Activated CD8-positive, alpha-beta T cell treated with anti-CD3 and anti-CD28 coated beads for 36 hours (primary cell): ENCODE measurements around the gene PPP1R16B. TPM values are rescaled to one million over a fixed set of nuclear protein-coding genes. Genes with fewer than 3 reads are reported as not detected.
A peak's percentile ranks its signal among the peaks of the same experiment; 100 is the strongest.
"Not testable (repeated sequence)": the region's sequence is repeated elsewhere in the genome, so short reads cannot be mapped to it uniquely, and the experiment has no call there.

Experiments
- ATAC-seq: fragments of 200-7000 bp; cut with Tn5 transposase; one replicate; pipeline ENCODE4 v1.10.0; 2021; ENCODE audit warnings: mild to moderate bottlenecking, moderate library complexity
- CTCF ChIA-PET: fragments of 350-600 bp; sonication (Branson Sonifier 250); formaldehyde crosslinking; loops from one replicate; lab custom pipeline; 2021; ENCODE audit warnings: antibody characterized with exemption; lab: Charles Lee
- POLR2A ChIA-PET: fragments of 350-600 bp; sonication (Branson Sonifier 250); formaldehyde crosslinking; loops from one replicate; lab custom pipeline; 2021; ENCODE audit warnings: antibody characterized with exemption; lab: Charles Lee
- DNase-seq: peaks from one replicate; pipeline ENCODE4 v3.0.0-alpha.2; 2020
- H3K27ac Mint-ChIP-seq: one replicate; pipeline ENCODE4 v1.8.0; 2021; ENCODE audit warnings: mild to moderate bottlenecking, mixed read lengths
- H3K27me3 Mint-ChIP-seq: one replicate; pipeline ENCODE4 v1.8.0; 2021; ENCODE audit warnings: mixed read lengths
- H3K36me3 Mint-ChIP-seq: one replicate; pipeline ENCODE4 v1.8.0; 2021; ENCODE audit warnings: low read depth, mixed read lengths
- H3K4me1 Mint-ChIP-seq: one replicate; pipeline ENCODE4 v1.8.0; 2021; ENCODE audit warnings: low read depth, mixed read lengths
- H3K4me3 Mint-ChIP-seq: one replicate; pipeline ENCODE4 v1.8.0; 2021; ENCODE audit warnings: mild to moderate bottlenecking, moderate library complexity, mixed read lengths
- H3K9me3 Mint-ChIP-seq: one replicate; pipeline ENCODE4 v1.8.0; 2021; ENCODE audit warnings: mixed read lengths
- CTCF ChIP-seq: fragments of 200-600 bp; IDR thresholded peaks from one replicate; pipeline ENCODE4 v1.8.0; 2022; ENCODE audit warnings: antibody characterized with exemption, mild to moderate bottlenecking
- intact Hi-C: fragments of 100-400 bp; cut with micrococcal nuclease; formaldehyde crosslinking; loops from one replicate; pipeline ENCODE4 v1.10.0; 2022
- total RNA-seq, 2 experiments: library from RNA; stranded (reverse); gene quantifications; one replicate each; pipeline ENCODE4 v1.2.3, GENCODE V29; 2021

The PPP1R16B gene
- total RNA-seq, 2 experiments from 2014 or later = 74.9 to 81.4 TPM

GRCh38 chr20:38859070-38859690, 53.7 kb downstream of the PPP1R16B start:
- no peaks in the 10 kb centered on the region for H3K9me3 Mint-ChIP-seq
- no peaks in the 10 kb centered on the region for H3K27me3 Mint-ChIP-seq
- ChIA-PET CTCF (interaction anchor here (0.6 to 1.9 kb wide), 8 partner anchors 12 to 41 kb away, joined by 3 to 5 read pairs (median 4); no protein-coding TSS in a partner anchor), POLR2A (interaction anchor here (1.0 to 1.4 kb wide), 2 partner anchors 14 to 26 kb away, joined by 3 to 4 read pairs; no protein-coding TSS in a partner anchor)
- no peak overlapping the region for H3K4me3 Mint-ChIP-seq
- DNase-seq = peak; percentile 67
- peak; percentile 49 for ATAC-seq
- peaks cover 36% of the 10 kb centered on the region for H3K36me3 Mint-ChIP-seq
- intact Hi-C loops = no loop called here
- no peak for TF ChIP-seq CTCF
- peak overlapping the region; percentile 23 for H3K27ac Mint-ChIP-seq
- peaks cover 82% of the 10 kb centered on the region for H3K4me1 Mint-ChIP-seq

GRCh38 chr20:38859857-38860256, 54.4 kb downstream of the PPP1R16B start:
- DNase-seq, intact Hi-C loops, H3K9me3 Mint-ChIP-seq, H3K27me3 Mint-ChIP-seq, H3K27ac Mint-ChIP-seq, ATAC-seq, H3K4me3 Mint-ChIP-seq: not testable (repeated sequence)
- POLR2A ChIA-PET = interaction anchor here (1.4 kb wide), 1 partner anchor 13 kb away, joined by 3 read pairs; no protein-coding TSS in a partner anchor
- CTCF ChIA-PET = interaction anchor here (0.7 to 1.9 kb wide), 5 partner anchors 12 to 41 kb away, joined by 3 to 5 read pairs (median 4); no protein-coding TSS in a partner anchor
- Mint-ChIP-seq H3K36me3 (peaks cover 29% of the 10 kb centered on the region), H3K4me1 (peaks cover 79% of the 10 kb centered on the region)

GRCh38 chr20:38861071-38861401, 55.5 kb downstream of the PPP1R16B start:
- no peaks in the 10 kb centered on the region for H3K27me3 Mint-ChIP-seq
- POLR2A ChIA-PET = interaction anchor here (0.7 to 1.3 kb wide), 2 partner anchors 10 to 125 kb away, joined by 3 read pairs; no protein-coding TSS in a partner anchor
- no peak for TF ChIP-seq CTCF
- no peak for ATAC-seq
- peaks cover 69% of the 10 kb centered on the region for H3K4me1 Mint-ChIP-seq
- no peaks in the 10 kb centered on the region for H3K9me3 Mint-ChIP-seq
- intact Hi-C loops = no loop called here
- CTCF ChIA-PET = interaction anchor here (1.0 to 2.9 kb wide), 2 partner anchors 11 to 18 kb away, joined by 4 to 9 read pairs; no protein-coding TSS in a partner anchor
- no peak overlapping the region for H3K4me3 Mint-ChIP-seq
- H3K36me3 Mint-ChIP-seq = peaks cover 25% of the 10 kb centered on the region
- no peak for DNase-seq
- no peak overlapping the region for H3K27ac Mint-ChIP-seq

- no peak for TF ChIP-seq CTCF
- CTCF ChIA-PET = interaction anchor here (0.6 to 2.9 kb wide), 6 partner anchors 8 to 56 kb away, joined by 3 to 9 read pairs (median 3); partner anchors contain the start of gene PPP1R16B
- H3K4me1 Mint-ChIP-seq = peaks cover 68% of the 10 kb centered on the region
- H3K36me3 Mint-ChIP-seq = peaks cover 26% of the 10 kb centered on the region
- H3K27ac Mint-ChIP-seq = peak overlapping the region; percentile 79
- H3K4me3 Mint-ChIP-seq = no peak overlapping the region
- POLR2A ChIA-PET = interaction anchor here (0.7 to 1.4 kb wide), 6 partner anchors 9 to 187 kb away, joined by 3 to 10 read pairs (median 4); no protein-coding TSS in a partner anchor
- no peaks in the 10 kb centered on the region for H3K9me3 Mint-ChIP-seq
- ATAC-seq (no peak), DNase-seq (no peak)
- no peaks in the 10 kb centered on the region for H3K27me3 Mint-ChIP-seq
- intact Hi-C loops = no loop called here
Measured at GRCh38 chr20:38862226-38862625, 56.7 kb downstream of the PPP1R16B start.

- Mint-ChIP-seq H3K9me3 (no peaks in the 10 kb centered on the region), H3K4me3 (peak overlapping the region; percentile 9), H3K36me3 (peaks cover 24% of the 10 kb centered on the region), H3K4me1 (peaks cover 63% of the 10 kb centered on the region), H3K27ac (peak overlapping the region; percentile 79), H3K27me3 (no peaks in the 10 kb centered on the region)
- ChIA-PET CTCF (interaction anchor here (0.6 to 2.9 kb wide), 6 partner anchors 9 to 57 kb away, joined by 3 to 9 read pairs (median 3); partner anchors contain the start of gene PPP1R16B), POLR2A (interaction anchor here (0.7 to 1.4 kb wide), 8 partner anchors 8 to 186 kb away, joined by 3 to 10 read pairs (median 4); partner anchors contain the start of gene PPP1R16B)
- TF ChIP-seq CTCF = no peak
- intact Hi-C loops = no loop called here
- ATAC-seq (peak; percentile 90), DNase-seq (peak; percentile 81)
Measured at GRCh38 chr20:38863024-38863851, 57.7 kb downstream of the PPP1R16B start.
